ENCODE results near the gene C1QTNF8.

C1QTNF8 gene, protein sequence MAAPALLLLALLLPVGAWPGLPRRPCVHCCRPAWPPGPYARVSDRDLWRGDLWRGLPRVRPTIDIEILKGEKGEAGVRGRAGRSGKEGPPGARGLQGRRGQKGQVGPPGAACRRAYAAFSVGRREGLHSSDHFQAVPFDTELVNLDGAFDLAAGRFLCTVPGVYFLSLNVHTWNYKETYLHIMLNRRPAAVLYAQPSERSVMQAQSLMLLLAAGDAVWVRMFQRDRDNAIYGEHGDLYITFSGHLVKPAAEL

DNA sequence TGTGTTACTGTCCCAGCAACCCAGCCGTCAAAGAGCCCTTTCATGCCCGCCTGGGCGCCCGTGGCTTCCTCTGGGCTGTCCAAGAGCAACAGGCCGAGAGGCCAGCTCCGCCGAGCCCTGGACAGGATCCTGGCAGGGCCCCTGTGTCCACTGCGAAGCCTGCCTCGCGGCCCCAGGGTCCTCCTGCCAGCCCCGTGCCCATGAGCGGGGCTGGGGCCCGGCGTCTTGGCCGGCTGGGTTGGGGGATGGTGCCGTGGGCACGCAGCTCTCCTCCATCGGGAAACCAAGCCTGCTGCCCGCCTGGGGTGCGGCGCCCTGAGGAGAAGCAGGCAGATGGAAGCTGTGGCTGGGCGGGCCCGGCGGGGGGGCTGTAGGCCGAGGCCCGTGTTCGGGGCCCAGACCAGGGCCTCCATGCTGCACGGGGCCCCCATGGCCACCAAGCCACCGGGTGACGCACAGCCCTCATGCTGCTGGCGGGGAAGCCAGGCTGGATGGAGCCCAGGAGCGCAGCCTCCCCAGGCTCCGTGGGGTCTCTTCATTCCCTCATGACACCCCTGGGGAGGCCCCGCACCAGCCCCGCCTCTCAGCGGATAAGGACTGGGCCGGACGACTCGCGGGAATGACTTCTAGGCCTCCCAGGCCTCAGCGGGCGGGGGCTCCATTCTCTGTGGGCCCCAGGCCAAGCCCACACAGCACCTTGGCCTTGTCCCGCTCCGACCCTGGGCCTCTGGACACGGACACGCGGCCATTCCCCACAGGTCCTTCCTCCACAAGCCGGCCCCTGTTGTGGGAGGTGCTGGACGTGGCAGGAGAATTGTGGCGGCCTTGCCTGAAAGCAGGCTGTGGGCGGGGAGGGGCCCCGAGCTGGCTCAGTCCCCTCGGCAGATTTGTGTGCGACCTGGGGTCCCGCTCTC is at the start of gene C1QTNF8:
Gene C1QTNF8 (minus strand): TSS at position 76 of the 914 bp plus-strand sequence. CDS start 1,322 bp downstream, outside the sequence.
- no peak for TF ChIP-seq CTCF (IDR thresholded peaks at IDR 0.05)

- no peak for TF ChIP-seq CTCF (IDR thresholded peaks at IDR 0.05)
Observed at GRCh38 chr16:1145383-1146100, 49.5 kb upstream of the C1QTNF8 start.

DNA sequence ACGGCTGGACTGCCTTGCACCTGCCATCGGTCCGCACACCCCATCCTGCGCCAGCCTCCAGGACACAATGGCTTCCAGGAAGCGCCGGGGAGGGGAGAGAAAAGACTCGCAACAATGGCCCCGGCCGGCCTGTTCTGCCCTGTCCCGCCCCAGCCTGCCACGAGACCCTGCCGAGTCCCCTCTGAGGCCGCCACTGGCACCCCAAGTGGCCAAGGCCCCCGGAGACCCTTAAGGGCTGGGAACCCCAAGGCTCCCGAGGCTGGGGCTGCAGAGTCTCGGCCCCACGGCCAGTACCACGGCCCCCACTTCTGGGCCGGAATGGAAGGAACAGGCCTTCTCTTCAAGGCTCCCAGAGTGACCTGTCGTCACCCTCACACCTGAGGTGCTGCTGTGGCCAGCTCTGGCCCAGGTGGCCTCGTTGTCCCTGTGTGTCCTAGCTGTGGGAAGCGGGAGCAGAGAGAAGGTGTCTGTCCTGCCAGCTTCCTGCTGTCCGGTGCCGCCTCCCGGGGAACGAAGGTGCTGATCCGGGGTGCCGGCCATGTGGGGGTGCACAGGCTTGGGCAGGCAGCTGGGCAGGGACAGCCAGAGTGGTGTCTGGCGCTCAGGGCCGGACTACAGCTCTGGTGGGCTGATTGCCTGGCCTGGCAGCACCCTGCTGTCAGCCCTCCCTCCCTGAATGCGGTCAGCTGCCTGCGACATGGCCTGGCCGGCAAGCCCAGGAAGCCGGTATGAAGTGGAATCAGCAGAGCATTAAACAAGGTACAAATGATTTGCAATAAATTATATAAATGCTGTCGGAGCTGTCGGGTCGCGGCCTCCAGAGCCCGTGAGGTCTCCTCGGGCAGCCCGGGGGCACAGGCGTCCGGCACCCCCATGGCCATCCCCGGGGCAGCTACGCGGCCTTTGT is 48.7 kb upstream of the C1QTNF8 start:
- TF ChIP-seq CTCF (IDR thresholded peaks at IDR 0.05): no peak

DNA sequence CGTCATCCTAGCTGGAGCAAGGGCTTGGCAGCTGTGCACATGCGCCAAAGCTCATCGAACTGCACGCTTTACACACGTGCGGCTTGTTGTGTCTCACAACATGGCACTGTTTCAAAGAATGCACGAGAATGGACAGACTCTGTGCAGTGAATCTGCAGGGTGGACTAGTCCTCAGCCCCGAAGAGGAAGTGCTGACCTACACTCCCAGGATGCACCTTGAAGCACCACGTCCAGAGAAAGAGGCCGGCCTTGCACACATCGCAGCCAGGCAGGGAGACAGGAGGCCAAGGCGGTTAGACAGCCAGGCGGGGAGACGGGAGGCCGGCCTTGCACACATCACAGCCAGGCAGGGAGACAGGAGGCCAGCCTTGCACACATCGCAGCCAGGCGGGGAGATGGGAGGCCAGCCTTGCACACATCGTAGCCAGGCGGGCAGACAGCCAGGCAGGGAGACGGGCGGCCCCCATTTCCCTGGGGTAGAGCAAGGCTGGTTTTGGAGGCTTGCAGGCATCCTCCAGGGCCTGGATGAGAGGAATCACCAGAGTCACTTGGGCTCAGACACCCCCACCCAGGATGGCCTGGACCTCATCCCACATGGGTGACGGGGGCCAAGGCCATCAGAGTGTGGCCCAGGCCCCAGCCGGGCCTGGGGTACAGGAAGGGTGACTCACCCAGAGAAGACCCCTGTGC is 47.9 kb upstream of the C1QTNF8 start:
- no peak for TF ChIP-seq CTCF (IDR thresholded peaks at IDR 0.05)

DNA sequence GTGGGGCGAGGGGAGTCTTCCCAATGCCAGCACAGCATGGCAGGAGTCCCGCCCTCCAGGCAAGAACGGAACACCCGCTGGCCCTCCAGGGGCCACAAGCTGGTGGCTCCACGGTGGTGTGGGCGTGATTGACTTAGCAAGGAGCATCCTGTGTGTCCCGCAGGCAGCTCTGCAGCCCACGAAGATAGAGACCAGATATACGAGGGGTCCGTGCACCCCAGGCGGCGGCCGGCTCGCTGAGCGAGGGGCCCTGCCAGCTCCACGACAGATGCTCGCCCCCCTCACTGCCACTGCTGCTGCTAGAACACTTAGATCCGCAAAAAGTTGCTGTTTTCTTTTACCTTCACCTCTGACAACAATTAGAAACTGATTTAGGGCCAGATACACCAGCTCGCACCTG is 46.9 kb upstream of the C1QTNF8 start:
- no peak for TF ChIP-seq CTCF (IDR thresholded peaks at IDR 0.05)

DNA sequence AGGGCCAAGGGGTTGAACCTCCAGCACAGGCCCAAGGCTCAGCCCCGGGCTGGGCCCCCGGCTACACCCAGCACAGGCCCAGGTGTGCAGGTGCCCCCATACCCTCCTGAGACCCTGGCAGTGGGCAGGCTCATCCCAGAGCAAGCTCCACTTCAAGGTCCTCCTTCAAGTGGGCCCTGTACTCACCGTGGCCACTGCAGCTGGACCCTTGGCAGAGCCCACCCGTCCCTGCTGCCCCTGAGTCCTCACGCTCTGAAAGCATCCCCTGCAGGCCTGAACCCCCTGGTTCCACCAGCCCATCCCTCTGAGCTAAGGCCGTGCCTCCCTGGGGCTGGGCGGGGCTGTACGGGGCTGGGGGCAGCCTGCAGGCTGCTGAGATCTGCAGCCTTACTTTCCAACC is 45.7 kb upstream of the C1QTNF8 start:
- no peak for TF ChIP-seq CTCF (IDR thresholded peaks at IDR 0.05)
